ENCODE data around the gene CATSPERZ. TPM values are rescaled to one million over a fixed set of nuclear protein-coding genes. Genes with fewer than 3 reads are reported as not detected.
A peak's percentile ranks its signal among the peaks of the same experiment; 100 is the strongest.

CATSPERZ gene
- total and polyA plus RNA-seq, 2 of the 8 experiments (the other 6 are each of a cell fraction or from before 2014, with no cell fraction given): 0.77 TPM; not detected in 1

DNA sequence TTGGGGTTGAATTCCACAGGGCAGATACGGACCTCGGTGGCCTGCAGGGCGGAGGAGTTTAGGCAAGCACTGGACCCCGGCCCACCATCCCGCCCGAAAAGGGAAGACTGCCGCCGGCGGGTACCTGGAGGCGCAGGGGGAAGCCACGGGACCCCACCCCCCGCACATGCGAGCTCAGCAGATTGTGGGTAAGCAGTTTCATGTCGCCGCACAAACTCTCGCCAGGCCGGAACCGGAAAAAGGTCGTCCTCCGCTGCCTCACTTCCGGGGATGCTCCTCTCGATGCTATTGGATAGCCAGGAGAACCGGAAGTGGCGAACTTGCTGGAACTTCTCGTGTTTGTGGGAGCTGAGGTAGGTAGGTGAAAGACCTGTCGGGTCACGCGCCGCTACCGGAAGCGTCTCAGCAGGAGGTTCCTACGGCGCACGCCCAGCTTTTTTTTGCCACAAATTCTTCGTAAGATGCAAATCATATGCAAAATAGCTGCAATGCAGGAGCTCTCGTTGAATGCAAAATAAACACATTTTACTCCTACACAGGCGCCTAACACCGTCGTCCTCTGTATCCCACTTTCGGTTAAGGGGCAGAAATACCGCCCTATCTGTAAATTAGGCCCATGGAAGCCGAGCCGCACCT, 17.3 kb downstream of the CATSPERZ start, which contains the start of gene TRMT112:
Gene TRMT112 (minus strand): TSS at position 235 of the 636 bp plus-strand sequence. CDS start 33 bp downstream, at position 202.
- H3K79me1 ChIP-seq (ENCODE audit: low read depth, low read length): peaks cover 7% of the 10 kb centered on the region; the same call in 1 of the 2 replicates
- H4K20me1 ChIP-seq (replicated peaks in 1 of 2; ENCODE audit: control insufficient read depth in 1 of 2, insufficient read depth in 2 of 2, low read length in 2 of 2): peaks cover 0 to 3% of the 10 kb centered on the region in 2 experiments
- peak within 1 kb of the TSS; percentile 73 to 80 (median 77) for H3K4me3 ChIP-seq (ENCODE audit: extremely low read depth in 1 of 4, insufficient read depth in 2 of 4, low read depth in 3 of 4, low read length in 4 of 4)
- peaks cover 0 to 8% (median 3%) of the 10 kb centered on the region in 4 experiments; a peak in 6 of 7 replicates for H3K4me1 ChIP-seq (replicated peaks in 1 of 4; ENCODE audit: control insufficient read depth in 3 of 4, insufficient read depth in 4 of 4, low read length in 3 of 4)
- H3K14ac ChIP-seq (ENCODE audit: insufficient read length): no peak within 1 kb of the TSS
- ChIA-PET CTCF (ENCODE audit: partially characterized antibody) (interaction anchor here (0.7 to 20.8 kb wide), 16 partner anchors 11 to 372 kb away, joined by 3 to 614 read pairs (median 4); partner anchors contain the start of genes BAD, CATSPERZ, CCDC88B and NUDT22), POLR2A (ENCODE audit: partially characterized antibody) (interaction anchor here (0.6 to 6.6 kb wide), 28 partner anchors 9 to 249 kb away, joined by 3 to 61 read pairs (median 6); partner anchors contain the start of genes CCDC88B, ESRRA, FERMT3 and NUDT22)
- H3K23me2 ChIP-seq (ENCODE audit: low read depth, low read length): peaks cover 5% of the 10 kb centered on the region; the same call in 1 of the 2 replicates
- peak within 1 kb of the TSS; percentile 94 for H2BK120ac ChIP-seq (replicated peaks; ENCODE audit: low read depth, low read length)
- H3K4ac ChIP-seq (replicated peaks; ENCODE audit: insufficient read length, low read depth, low read length): peak within 1 kb of the TSS; percentile 97
- 0 out of 2 replicates have a peak within 1 kb of the TSS, but pooled peaks have one; percentile 71 for H2AK5ac ChIP-seq (ENCODE audit: low read depth, low read length)
- DNase-seq (ENCODE audit: low read depth in 1 of 2, low spot score in 2 of 2) (peak; percentile 89 to 97), FAIRE-seq (peak; percentile 87)
- peak within 1 kb of the TSS; percentile 91 for H3K56ac ChIP-seq (replicated peaks; ENCODE audit: insufficient read length, low read depth, low read length)
- 0 out of 2 replicates have a peak within 1 kb of the TSS, but pooled peaks have one; percentile 27 for H2BK12ac ChIP-seq (ENCODE audit: low read depth, low read length)
- H3K36me3 ChIP-seq (ENCODE audit: control insufficient read depth in 2 of 4, insufficient read depth in 4 of 4, low read length in 3 of 4): peaks cover 2 to 26% (median 15%) of the 10 kb centered on the region in 4 experiments; a peak in 7 of 8 replicates
- H2BK15ac ChIP-seq (ENCODE audit: low read length): no peak within 1 kb of the TSS
- peak within 1 kb of the TSS; percentile 60 to 75 for H3K4me2 ChIP-seq (ENCODE audit: insufficient read depth in 1 of 2, low read depth in 2 of 2, low read length in 2 of 2)
- no peak within 1 kb of the TSS for H3K23ac ChIP-seq (ENCODE audit: insufficient read length)
- H3K27ac ChIP-seq (ENCODE audit: low read depth, low read length): peak within 1 kb of the TSS; percentile 91
- peak within 1 kb of the TSS; percentile 96 for H4K91ac ChIP-seq (replicated peaks; ENCODE audit: insufficient read length, low read length)
- peak within 1 kb of the TSS; percentile 99 for H4K5ac ChIP-seq (ENCODE audit: insufficient read length, low read depth, low read length)
- peak within 1 kb of the TSS; percentile 71 for H3K18ac ChIP-seq (ENCODE audit: extremely low read depth, low read length)
- H4K8ac ChIP-seq (ENCODE audit: extremely low read depth, insufficient read depth, low read length): peak within 1 kb of the TSS; percentile 97
- no peaks in the 10 kb centered on the region for H3K27me3 ChIP-seq (replicated peaks in 1 of 4; ENCODE audit: control insufficient read depth in 3 of 4, extremely low read depth in 1 of 4, insufficient read depth in 3 of 4, low read length in 3 of 4)
- peaks cover 0 to 18% of the 10 kb centered on the region in 2 experiments; a peak in 1 of 4 replicates for H3K79me2 ChIP-seq (ENCODE audit: control insufficient read depth in 1 of 2, insufficient read depth in 2 of 2, low read length in 2 of 2)
- 0 out of 2 replicates have a peak within 1 kb of the TSS, but pooled peaks have one; percentile 40 for H2AFZ ChIP-seq (ENCODE audit: low read length)
- peak within 1 kb of the TSS; percentile 84 for H2BK5ac ChIP-seq (ENCODE audit: low read depth, low read length)
- WGBS, 2 experiments (ENCODE audit: extremely low coverage in 1 of 2, insufficient coverage in 1 of 2, insufficient read length in 1 of 2, insufficient replicate concordance in 2 of 2, low coverage in 1 of 2, low lambda C conversion rate in 2 of 2, missing lambda C conversion rate in 1 of 2): 1% methylated on average over 37 of the region's 43 CpGs; no CpG with 5 or more reads in 1 of the 2 experiments
- H3K9ac ChIP-seq (replicated peaks in 1 of 4; ENCODE audit: extremely low read depth in 1 of 4, low read depth in 3 of 4, low read length in 3 of 4): peak within 1 kb of the TSS; percentile 70 to 85 (median 79)
- H3K9me3 ChIP-seq (ENCODE audit: insufficient read depth in 2 of 2, low read depth in 1 of 2, low read length in 1 of 2): no peaks in the 10 kb centered on the region
- no peak within 1 kb of the TSS for H2BK20ac ChIP-seq (ENCODE audit: low read length)
- TF ChIP-seq CBX5 (IDR thresholded peaks at IDR 0.05; ENCODE audit: low read depth, low read length) (no peak), EGR1 (IDR thresholded peaks at IDR 0.05; ENCODE audit: borderline replicate concordance, low read depth, low read length) (no peak; the same call in 1 of the 2 replicates), TBP (IDR thresholded peaks at IDR 0.05; ENCODE audit: low read depth, low read length) (peak; percentile 58; the same call in 1 of the 2 replicates)
- TF ChIP-seq, protein P1, sequence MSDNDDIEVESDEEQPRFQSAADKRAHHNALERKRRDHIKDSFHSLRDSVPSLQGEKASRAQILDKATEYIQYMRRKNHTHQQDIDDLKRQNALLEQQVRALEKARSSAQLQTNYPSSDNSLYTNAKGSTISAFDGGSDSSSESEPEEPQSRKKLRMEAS (IDR thresholded peaks at IDR 0.05): no peak
